Activated gamma-delta T cell treated with anti-CD3 and anti-CD28 coated beads, Interleukin-2, amount 50 U/mL, for 16 hours (primary cell): ENCODE results near the gene SLC25A22.

Source experiments
- DNase-seq: peaks from one replicate; pipeline ENCODE4 v3.0.0-alpha.2; 2020; ENCODE audit warnings: low read depth

SLC25A22 gene

DNA sequence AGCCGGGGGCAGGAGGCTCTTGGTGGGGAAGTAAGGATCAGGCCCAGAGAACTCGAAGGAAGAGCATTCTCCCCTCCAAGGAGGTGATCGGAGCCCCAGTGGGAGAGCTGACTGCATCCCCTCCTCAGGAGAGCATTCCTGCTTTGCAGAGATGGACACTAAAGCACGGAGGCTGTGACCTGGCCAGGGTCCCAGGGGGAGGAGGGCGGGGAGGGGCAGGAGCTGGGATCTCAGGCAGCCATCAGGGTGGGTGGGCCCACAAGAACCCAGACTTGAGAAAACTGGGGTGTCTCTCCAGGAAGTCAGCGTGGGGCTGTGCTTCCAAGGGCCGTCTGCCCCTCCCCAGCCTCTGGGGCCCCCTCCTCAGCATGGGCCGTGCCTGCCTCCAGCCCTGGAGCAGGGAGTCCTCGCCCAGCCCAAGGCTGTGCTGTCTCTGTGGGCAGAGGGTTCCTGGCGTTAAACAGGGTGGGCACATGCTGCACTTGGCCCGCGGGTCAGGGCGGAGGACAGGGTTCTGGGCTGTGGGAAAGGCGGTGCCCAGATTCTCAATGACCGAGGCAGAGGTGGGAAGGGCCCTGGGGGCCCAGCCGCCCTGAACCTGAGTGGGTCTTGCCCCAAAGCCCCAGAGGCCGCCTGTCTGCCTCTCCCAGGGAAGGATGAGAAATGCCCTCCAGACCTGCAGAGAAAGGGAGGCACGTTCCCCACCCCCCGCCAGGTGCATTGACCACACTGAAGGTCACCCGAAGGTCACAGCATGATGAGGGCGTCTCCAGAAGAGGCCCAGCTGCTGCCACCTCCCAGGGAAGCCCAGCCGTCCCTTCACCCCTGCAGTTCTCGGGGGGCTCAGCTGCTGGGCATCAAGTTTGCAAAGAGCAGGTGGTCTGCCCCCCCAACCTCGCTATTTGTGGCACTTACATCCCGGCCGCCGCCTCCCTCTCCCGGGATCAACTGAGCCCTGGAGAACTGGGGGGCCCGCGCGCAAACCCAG is 8.8 kb downstream of the SLC25A22 start:
- DNase-seq: no peak

DNA sequence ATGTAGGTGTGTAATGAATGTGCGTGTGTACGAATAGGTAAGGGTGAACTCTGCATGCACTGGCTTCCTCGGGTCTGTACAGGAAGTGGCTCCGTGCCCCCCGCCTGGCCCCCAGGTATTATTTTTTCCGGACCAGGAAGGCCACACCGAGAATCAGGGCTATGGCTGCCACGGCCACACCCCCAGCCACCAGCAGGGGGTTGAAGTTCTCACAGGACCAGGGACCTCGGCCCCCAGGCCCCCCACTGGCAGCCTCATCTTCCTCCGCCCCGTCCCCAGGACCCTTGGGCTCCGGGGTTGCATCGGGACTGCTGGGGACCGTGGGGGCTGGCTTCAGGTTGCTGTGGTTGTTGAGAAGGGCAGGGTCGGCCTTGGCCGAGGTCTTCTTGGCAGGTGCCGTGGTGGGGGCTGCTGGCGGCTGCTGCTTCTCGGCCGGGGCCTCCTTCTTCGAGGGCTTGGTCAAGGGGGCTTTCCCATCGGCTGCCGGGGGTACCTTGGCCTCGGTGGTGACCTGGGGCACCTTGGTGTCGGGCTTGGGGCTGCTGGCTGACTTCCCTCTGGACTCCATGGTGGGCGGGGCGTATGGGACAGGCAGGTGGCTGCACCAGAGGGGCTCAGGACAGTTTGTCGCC is 10.0 kb downstream of the SLC25A22 start:
- DNase-seq: no peak

DNA sequence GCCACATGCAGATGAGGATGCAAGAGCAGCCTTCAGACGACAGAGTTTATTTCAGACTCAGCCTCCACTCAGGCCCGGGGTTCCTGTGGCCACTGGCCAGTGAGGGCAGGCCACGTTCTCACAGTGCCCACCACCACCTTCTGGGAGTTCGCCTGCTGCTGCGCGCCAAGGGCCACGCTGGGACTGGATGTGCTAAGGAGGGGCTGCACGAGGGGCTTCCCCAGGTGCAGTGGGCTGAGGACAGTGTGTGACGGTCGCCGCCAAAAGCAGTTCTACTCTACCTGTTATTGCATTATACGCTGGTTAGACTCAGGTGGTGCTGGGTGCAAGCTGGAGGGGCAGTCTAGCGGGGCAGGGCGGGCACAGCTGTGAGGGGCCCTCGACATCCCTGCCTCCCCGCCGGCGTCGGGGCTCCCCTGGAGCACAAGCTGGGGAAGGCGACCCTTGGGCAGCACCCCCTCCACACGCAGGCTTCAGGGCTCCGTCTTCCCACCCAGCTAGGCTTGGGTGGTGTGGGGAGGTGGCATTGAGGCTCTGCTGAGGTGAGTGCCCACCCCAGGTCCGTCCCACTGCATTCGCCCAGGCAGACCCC is 10.9 kb downstream of the SLC25A22 start:
- no peak for DNase-seq

DNA sequence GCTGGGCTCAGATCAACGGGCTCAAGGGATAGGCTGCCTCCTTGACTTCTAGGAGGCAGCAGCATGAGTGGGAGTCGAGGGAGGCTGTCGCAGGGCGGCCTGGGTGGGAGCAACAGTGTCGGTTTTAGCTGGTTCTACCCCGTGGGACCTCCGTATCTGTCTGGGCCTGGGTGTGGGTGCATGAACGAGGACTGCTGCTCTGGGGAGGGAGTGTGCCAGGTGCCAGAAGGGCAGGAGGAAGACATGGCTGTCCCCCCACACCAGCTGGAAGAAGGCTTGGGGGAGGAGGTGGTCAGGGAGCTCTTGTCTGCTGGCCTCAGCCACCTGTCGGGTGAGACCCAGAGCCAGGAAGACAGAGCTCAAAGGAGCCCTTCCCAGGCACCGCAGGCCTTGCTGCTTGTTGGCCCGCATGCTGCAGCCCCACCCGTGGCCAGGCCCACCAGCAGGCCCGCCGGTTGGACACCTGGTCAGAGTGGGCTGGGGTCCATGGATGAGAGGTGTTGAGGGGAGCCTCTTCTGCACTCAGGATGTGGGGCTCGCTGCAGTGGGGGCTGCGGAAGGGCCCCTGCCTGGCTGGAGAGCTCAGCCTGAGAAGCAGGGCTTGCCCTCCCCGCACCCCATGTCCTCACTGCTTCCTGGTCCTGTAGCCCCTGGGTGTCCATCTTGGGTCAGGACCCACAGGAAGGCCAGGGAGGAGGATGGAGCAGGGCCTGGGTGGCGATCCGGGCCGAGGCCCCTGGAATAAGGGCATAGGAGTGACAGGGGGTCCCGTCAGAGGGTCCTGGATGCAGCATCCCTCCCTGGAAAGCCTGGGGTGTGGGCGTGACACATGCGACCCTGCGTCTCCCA is 11.6 kb downstream of the SLC25A22 start:
- DNase-seq: no peak

DNA sequence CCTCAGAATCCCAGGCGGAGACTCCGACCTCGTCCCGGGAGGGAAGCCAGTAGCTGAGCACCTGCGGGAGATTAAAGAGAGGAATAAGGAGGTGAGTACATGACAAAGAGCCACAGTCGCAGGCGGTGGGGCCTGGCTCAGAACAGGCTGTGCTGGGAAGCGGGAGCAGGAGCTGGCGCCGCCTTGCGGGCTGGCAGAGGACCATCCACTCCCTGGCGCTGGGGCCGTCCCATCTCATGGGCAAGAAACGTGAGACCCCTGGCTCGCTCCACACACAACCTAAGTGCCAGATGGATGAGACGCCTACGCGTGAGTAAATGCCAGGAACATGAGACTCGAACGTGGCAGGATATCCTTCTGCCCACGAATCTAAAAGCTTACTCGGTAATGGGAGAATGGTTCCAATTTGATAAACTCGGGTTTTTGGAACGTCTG is 14.5 kb downstream of the SLC25A22 start:
- no peak for DNase-seq

DNA sequence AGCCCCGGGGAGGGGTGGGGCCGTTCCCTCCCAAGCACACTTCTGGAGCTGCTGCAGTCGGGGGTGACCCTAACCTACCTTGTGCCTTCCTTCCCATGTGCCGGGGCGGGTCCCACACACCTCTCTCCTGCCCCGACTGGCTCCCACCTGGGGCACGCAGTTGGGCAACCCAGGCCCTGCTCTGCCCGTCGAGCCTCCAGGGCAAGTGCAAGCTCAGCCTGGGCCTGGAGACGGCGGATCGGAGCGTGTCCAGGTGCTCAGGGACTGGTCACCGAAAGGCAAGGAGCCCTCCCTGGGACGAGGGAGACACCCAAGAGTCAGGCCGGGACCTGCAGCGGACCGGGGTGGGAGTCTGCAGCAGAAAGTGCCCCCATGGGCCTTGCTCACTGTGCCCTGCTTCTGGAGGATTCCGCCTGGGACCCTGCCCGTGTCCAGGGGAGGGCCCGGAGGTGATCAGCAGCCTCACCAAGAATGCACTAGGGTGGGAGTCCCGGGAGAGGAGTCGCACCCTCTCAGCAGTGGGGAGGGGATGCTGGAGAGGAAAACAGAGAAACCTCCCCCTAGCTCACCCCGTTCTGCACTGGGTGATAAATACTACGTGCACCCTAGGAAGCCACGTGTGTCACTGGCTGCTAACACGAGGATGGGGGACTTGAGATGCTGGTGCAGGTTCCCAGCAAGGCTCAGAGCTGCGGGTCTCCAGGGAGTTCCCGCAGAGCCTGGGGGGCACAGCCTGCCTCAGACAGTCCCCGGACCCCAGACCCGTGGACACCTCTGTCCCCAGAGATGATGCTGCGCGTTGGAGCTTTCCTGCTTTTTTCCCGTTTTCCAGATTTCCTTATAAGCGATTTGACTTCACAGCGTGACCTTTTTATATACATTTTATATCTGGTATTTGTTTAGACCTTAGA is 15.6 kb downstream of the SLC25A22 start:
- no peak for DNase-seq

DNA sequence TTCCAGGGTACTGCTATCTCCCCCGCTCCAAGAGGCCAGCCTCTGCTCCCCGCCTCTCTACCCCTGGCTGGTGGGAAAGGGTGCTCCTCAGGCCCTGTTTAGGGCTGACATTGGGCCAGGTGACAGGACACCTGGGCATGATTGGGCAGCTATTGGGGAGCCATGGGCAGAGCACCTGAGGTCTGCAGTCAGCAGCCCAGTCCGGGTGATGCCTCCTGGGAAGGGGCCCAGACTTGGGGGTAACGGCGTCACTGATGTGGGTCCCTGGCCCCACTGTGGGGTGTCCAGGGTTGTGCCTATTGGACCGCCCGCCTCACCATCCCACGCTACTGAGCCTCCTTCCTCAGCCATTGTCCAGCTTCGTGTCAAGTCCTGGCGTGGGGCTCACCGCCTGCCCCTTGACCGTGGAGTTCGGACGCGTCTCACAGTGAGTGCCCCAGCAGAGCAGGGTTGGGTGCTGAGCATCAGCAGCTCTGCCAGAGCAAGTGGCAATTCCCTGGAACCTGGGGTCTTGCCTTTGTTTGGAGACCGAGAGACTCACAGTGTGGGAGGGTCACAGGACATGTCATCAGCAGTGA is 18.0 kb downstream of the SLC25A22 start:
- no peak for DNase-seq

DNA sequence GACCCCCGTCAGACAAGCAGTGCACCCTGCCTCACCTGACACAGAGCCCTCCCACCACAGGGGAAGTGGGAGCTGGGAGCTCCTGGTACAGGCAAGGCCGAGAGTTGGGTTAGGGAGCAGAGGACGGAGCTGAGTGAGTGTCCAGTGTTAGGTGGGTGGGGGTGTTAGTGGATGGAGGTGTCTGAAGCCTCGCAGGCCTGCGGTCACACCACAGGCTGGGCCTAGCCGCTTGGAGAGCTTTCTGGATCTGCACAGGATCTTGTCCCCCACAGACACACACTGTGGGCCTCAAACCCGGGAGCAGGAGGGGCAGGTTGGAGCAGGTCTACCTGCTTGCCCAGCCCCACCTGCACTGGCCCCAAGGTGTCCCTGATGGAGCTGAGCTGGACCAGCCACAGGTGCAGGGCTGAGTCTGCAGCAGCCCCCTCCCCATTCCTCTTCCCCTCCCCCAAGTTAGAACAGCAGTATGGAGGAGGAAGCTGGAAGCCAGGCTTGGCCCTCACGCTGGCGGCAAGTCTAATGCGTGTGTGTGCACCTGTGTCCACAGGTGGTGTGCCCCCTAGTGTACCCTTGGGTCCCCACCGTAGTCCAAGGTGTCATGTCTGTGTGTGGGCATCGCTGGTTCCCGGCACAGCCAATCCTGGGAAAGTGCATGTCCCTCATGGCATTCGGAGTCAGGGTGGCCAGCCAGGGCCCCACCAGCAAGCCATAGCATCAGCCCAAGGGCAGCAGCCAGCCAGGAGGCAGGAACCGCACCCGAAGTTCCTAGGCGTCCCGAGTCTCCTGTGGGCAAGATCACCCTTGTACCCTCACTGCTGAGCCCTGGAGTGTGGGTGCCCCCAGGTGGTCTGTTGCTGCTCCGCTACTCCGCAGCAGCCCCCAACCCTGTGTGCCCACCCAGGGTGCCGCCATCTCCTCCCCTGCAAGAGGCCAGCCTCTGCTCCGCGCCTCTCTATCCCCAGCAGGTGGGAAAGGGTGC is 18.8 kb downstream of the SLC25A22 start:
- DNase-seq: no peak

DNA sequence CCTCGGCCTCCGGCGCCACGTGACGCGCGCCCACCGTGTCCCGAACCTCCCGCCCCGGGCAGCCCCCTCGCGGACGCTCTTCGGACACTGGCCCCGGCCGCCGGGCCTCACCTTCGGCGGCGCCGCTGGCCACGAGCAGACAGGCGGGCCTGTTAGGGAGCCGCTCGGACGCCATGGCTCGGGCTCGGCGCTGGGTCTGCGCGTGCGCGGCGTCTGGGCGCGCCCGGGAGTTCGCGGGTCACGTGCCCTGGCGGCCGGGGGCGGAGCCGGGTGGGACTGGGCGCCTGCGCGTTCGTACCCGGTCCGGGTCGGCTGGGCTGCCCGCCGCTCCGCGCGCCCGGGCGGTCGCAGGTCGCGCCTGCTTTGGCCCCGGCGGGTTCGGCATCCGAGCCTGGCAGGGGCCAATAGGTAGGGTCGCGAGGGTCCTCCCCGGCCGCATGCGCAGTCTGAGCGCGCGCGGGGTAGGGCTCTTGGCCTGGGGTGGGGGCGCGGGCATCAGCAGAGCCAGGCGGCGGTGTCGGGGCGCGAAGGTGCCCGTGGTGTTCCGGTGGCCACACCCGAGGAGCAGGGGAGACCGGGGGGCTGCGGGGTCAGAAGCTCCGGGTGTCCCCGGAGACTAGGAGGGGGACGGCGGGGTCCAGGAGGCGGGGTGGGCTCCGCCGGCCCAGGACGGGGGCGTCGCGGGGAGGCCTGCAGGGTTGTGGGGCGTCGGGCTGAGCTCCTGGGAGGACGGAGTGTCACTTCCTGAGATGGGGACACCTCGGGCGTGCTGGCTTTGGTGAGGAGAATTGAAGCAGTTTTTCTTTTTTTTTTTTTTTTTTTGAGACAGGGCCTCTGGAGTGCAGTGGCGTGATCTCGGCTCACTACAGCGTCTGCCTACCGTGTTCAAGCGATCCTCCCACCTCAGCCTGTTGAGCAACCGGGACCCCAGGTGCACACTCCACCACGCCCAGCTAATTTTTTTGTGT is 20.5 kb downstream of the SLC25A22 start, which contains the start of gene GATD1:
GATD1 (minus strand) TSS at position 200 of the 968 bp plus-strand sequence; CDS start at position 175, 25 bp downstream.
- DNase-seq: peak; percentile 92

DNA sequence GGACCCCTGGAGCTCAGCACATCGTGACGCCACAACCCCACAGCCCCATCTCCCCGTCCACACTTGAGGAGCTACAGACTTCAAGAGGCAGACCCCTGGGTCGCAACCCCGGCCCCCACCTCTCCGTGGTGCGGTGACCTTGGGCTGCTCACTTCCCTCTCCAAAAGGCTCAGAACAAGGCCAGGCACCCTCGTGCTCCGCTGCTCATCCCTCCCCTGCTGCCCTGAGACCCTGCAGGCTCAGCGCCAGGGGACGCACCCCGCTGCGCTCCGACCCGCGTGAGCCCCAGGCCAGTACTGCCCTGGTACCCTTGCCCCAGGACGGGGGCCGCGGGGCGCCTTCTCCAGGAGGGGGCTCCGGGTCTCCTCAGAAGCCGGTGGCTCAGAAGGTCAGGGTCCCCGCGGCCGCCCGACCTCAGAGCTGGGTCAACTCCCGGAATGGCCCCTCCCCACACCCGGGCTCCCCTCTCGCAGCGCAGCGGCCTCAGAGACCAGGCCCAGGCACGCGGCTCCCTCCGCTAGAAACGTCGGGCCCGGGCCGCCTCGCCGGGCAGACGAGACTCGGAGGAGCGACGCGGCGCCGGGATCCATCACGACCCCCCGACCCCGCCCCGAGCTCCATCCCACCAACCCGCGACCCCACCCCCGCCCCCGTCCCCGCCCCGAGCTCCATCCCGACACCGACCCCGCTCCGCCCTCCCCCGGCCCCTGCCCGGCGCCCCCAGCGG is 21.4 kb downstream of the SLC25A22 start:
- no peak for DNase-seq

DNA sequence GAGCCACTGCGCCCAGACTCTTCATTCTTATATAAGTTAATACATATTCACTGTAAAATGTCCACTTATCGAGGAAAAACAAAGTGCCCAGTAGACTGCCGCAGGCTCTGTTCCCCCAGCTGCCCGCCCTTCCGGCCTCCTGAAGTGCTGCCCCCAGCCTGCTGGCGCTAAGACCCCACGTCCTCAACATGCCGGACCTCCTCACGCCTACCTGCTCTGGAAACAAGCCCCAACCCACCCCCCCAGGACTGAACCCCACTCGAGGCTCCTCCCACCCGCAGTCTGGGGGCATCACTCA is 21.9 kb downstream of the SLC25A22 start:
- DNase-seq: no peak

DNA sequence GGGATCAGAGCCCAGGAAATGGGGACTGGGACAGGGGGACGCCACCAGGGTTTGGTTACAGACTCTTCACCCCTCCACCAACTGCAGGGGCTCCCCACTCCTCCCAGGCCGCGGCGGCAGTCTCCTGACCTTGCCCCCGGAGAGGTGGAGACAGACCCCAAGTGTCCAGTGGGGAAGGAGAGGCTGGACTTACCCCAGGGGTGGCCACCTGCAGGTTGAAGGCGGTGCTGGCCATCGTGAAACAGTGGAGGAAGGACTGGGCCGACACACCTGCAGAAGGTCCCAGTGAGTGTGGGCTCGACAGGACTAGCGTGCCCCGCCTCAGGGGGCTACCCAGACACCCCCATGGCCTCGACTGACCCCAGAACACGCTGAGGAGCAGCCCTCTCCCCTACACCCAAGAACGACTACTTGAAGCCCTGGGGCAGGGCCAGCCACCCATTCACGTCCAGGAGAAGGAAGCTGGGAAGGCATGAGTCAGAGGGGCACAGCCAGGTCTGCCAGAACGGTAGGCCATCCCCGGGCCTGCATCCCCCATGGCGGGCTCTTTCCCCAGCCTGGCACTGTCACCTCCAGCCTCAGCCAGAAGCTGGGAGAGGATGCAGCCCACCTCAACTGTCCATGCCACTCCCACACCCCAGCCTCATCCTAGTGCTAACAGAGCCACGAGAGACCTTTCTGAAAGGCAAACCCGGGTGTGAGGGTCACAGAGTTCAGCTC is 23.0 kb downstream of the SLC25A22 start:
- no peak for DNase-seq

DNA sequence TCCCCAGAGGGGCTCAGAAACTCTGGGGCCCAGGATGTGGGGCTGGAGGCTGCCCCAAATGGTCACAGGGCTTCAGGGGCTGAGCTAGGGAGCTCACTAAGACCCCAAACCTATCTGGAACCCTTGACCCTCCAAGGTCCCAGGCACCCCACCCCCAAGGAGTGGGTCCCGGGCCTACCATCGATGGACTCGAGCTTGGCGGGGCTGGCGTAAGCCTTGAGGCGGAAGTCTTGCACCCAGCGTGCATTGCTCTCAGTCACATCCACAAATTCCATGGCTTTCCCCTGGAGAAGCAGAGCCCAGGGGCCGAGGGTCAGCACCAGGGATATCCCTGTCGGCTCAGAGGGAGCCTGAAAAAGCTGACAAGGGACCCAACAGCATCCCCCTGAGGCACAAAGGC is 24.3 kb downstream of the SLC25A22 start:
- DNase-seq: no peak

DNA sequence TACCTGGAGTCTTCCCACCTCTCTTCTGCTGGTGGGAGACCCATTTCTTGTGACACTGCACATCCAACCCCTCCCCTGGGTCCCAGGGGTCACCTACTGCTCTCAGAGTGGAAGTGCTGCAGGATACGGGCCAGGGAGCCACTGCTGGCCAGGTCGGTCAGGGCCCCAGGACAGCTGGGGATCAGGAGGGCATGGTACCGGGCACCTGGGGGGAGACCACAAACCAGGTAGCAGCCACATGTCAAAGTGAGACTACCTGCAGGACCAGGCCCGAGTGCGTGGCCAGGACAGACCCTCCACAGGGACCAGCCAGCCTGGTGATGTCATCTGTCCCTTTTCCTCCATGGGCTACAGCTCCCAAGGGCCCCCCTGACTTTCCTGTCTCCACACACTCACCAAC is 24.7 kb downstream of the SLC25A22 start:
- no peak for DNase-seq

DNA sequence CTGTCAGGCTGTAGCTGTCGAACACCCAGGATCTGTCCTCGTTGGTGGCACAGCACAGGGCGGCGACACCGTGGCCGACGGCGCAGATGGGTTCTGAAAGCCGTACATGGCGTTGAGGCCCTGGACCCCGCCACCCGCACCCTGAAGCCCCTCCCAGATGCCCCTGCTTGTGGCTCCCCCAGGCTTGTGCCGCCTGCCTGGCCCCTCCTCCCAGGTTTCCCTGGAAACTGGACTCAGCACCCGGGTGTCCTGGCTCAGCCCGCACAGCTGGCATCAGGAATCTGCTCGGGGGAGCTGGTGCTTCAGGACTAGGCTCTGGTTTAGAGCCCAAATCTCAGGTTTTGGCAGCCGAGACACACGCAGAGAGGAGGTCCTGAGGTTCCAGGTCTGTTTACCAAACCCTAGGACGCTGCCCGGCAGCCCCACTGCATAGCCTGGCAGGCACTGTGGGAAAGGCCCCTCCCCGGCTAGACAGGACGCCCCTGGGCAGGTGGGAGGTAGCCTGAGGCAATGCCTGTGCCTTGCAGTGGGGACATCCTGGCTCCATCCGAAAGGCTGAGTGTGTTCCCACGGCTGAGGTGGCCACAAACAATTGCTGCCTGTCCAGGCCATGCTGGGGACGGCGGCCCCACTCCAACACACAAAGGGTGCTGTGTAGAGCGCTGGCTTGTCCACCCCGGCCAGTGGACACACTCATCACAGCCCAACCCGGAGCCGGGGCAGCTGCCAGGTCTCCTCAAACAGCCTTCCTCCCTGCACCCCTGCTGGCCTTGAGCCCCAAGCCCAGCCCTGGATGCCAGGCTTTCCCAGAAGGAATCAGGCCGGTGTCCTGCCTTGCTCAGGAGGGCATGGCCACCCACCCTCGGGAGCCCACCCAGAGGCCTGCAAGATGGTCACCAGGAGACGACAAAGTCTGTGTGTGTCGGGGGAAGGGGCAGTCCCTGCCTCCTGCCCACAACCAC is 25.4 kb downstream of the SLC25A22 start:
- DNase-seq: no peak
